ENCODE measurements around the gene TET1.
"Not testable (repeated sequence)": the region's sequence is repeated elsewhere in the genome, so short reads cannot be mapped to it uniquely, and the experiment has no call there.

TET1 gene

GRCh38 chr10:68560186-68560942 lies at the start of gene TET1:
Gene TET1 (plus strand): TSS chr10:68560337. CDS start chr10:68572339, 12,002 bp downstream.
- no peak for DNase-seq

GRCh38 chr10:68516216-68516615 lies 43.9 kb upstream of the TET1 start:
- DNase-seq: not testable (repeated sequence)

DNA sequence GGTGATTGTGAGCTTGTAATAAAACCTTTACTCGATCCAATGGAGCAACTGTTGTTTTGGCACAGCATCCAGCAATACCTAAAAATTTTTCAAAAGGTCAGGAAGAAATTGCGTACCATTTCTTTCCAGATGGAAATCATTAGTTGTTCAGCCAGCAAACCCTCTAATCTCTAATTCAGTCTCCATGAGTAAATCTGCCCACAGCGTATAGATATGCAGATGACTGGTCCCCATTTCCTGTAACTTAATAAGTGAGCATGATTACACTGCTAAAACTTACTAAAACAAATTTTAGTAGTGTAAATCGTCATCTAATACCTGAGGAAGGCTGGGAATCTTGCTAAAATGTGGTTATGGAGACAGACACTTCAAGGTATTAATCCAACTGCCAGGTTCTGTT lies 43.4 kb upstream of the TET1 start:
- DNase-seq: no peak

- DNase-seq: no peak
Observed at GRCh38 chr10:68517188-68517587, 42.9 kb upstream of the TET1 start.

- not testable (repeated sequence) for DNase-seq
Observed at GRCh38 chr10:68518609-68519008, 41.5 kb upstream of the TET1 start.

DNA sequence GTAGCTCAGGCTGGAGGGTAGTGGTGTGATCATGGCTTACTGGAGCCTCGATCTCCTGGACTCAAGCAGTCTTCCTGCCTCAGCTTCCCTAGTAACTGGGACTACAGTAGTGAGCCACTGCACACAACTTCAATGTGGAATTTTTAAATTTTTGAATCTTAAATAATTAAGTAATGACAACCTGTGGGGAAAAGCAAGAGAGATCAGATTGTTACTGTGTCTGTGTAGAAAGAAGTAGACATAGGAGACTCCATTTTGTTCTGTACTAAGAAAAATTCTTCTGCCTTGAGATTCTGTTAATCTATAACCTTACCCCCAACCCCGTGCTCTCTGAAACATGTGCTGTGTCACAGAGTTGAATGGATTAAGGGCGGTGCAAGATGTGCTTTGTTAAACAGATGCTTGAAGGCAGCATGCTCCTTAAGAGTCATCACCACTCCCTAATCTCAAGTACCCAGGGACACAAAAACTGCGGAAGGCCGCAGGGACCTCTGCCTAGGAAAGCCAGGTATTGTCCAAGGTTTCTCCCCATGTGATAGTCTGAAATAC lies 34.6 kb upstream of the TET1 start:
- DNase-seq: not testable (repeated sequence)

GRCh38 chr10:68526634-68527307 lies 33.4 kb upstream of the TET1 start:
- DNase-seq: no peak

DNA sequence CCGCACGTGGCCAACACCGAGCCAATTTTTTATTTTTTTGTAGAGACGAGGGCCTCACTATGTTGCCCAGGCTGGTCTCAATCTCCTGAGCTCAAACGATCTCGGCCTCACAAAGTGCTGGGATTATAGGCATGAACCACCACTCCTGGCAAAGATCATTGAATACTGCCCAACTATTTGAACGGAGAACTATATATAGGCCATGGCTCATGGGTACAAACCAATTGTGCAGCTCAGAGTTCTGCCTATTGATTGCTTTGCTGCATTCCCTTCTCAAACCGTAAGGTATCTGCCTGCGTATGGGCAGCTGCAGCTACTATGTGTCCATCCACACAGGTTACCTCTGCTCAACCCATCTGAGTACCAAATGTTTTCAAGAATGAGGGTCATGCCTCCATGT lies 23.2 kb upstream of the TET1 start:
- DNase-seq: no peak

- DNase-seq: no peak
Observed at GRCh38 chr10:68537796-68538195, 22.3 kb upstream of the TET1 start.

DNA sequence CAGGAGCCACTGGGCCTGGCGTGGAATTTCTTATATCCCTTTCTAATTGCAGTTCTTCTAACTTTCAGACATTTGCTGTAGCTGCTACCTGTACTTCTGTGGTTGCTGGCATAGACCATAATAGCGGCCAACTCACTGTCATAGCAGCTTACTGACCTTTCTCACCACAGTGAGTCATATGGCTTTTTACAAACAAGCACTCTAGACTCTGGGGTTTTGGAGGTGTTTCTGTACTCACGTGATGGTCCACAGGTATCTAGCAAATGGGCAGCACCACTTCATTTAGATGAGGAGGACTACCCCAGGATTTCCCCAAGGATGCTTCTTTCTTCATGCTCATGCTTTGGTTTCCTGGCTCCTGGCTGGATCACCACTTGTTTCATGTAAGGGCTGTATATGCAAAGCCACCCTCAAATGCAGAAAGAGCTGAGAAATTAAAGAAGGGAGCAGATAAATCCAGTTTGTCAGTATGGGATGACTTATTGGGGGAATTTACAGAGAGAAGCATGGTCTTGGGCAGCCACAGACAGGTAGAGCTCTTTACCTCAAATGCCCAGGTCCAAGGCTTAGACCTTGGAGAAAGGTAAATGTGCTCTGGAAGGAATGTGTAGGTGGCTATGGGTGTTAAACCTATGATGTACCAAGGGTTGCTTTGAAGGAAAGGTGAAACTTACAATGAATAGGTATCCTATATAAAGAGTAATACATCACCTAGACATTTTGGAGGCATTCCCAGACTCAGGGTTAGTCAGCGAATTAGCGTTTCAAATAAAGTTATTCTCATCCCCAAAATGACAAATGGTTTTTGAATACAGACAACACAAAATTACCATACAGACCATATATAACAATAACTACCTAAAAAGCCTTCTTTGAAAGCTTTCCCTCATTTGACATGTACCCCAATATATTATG lies 16.9 kb upstream of the TET1 start:
- no peak for DNase-seq

DNA sequence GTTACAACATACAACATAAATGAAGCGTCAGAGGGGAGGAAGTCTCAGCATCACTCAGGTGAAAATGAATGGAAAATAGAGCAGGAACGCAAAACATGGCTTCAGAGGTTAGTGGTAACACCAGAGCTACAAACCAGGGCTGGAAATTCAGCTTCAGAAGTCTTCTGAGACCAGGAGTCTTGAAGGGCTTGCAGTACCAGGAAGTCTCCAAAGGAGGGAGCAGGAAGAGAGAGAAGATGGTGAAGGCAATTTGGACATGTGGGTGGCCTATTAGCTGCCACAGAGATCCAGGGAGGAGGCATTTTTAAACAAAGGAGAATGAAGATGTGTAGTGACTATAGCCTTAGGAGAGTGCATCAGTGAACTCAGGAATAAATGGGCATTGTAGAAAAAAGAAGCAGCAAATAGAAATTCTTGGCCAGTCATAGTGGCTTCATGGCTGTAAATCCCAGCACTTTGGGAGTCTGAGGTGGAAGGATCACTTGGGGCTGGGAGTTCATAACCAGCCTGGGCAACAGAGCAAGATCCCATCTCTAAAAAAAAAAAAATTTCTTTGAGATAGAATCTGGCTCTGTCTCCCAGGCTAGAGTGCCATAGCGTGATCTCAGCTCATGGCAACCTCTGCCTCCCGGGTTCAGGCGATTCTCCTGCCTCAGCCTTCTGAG lies 9.3 kb upstream of the TET1 start:
- DNase-seq: no peak

GRCh38 chr10:68553138-68553537 lies 7.0 kb upstream of the TET1 start:
- DNase-seq: no peak

GRCh38 chr10:68553599-68553998 lies 6.5 kb upstream of the TET1 start:
- no peak for DNase-seq

GRCh38 chr10:68558478-68558877 lies 1.7 kb upstream of the TET1 start:
- no peak for DNase-seq

- no peak for DNase-seq
Observed at GRCh38 chr10:68559251-68559650, 886 bp upstream of the TET1 start.

DNA sequence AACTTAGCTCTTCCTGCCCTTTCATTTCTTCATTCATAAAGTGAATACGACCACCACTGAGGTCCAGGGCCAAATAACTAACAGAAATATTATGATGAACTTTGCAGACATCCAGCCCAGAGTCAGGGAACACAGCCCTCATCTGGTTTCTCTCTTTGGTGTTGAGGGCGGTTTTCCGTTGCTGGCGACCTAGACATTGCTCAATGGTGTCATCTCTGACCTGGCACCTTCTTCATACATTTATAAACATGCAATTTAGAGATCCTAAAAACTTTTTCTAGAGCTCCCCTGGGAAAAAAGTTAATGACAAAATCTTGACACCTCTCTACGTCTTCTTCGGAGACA lies 324 bp upstream of the TET1 start:
- DNase-seq: no peak

DNA sequence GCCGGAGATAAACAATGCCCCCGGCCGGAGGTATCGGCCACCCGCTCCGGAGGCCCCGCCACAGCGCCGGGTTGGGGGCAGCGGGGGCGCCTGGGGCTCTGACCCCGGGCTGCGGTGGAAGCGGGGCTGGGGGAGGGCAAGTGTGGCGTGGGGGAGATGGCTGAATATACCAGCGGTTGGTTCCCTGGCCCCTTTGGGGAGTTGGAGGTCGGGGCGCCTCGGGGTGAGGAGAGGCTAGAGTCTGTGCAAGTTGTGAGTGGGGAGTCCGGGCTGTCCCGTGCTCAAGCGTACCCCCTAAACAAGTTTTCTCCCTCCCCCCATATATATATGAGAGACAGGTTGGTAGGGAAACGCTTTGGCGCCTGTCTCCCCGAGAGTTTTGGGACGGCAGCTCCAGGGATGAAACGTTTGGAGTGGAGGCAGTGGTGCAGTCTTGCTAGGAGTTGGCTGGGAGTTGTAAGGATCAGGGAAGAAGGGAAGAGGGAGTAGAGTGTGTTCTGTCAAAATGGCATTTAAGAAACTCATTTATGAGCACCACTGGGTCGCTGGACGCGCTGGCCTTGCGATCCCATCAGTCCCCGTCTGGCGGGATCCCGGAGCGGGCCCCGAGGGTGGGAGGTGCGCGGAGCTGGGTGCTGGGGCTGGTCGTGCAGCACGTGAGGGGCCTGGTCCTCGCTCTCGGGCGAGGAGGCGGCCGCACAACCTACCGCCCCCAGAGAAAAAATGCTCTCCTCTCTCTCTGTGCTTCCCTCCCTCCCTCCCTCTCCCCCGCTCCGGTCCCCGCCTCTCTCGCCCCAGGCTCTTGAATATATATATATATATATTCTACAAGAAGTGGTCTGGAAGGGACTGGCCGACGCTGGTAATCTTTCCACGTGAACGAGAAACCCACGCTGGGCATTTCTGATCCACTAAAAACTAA lies 1.1 kb downstream of the TET1 start:
- DNase-seq: no peak

GRCh38 chr10:68561865-68562649 lies 1.9 kb downstream of the TET1 start:
- DNase-seq: no peak

DNA sequence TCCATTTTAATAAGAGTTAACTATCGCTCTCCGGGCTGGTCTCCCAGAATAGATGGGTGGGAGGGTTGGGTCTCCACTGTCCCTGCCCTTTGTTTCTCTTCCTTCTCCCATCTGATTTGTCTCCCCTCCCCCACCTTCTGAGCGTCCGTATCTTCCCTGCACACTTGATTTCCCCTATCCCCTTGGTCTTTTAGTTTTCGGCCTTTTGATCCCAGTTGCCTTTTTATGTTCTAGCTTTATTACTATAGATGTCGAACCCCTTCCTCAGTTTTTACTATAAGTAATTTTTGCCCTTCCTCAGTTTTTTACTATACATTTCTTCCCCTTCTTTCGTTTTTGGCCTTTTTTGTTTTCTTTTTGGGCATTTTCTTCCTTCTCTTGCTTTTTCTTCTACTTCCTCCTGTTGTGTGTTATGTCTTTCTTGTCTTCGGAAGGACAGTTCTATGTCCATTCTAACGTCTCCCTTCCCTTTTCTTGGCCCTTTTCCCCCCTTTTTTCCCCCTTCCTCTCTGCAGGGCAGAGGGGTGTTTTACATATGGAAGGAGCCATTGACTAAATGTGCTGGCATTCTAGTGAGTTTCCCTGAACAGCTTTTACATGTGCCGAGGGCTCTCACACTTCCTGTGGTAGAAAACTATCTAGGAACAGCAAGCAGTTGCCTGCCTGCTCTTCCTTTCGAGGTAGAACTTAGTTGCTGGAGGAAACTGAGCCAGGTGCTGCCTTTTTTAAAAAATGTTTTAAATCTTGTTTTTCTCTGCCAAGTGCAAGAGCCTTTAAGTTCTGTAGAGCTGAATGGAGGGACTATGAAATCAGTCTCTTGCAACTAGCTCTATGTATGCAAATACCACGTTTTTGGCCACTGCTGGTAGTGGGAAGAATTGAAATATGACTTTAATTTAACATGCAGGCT lies 2.8 kb downstream of the TET1 start:
- no peak for DNase-seq

GRCh38 chr10:68564712-68565111 lies 4.6 kb downstream of the TET1 start:
- no peak for DNase-seq

Measured in NCI-H524 treated with DMSO at 0.1 percent for 48 hours (cell line).